Erythroblast (primary cell): ENCODE results near the gene HTT-AS.

ENCODE experiments used
- GATA1 ChIP-seq: IDR thresholded peaks from 2 replicates; pipeline ENCODE4 v1.6.1; 2011; ENCODE audit warnings: low read depth, mild to moderate bottlenecking, control low read depth, low read length, moderate library complexity
- POLR2A ChIP-seq: IDR thresholded peaks from 2 replicates; pipeline ENCODE4 v1.6.1; 2011; ENCODE audit warnings: mild to moderate bottlenecking, low read length

DNA sequence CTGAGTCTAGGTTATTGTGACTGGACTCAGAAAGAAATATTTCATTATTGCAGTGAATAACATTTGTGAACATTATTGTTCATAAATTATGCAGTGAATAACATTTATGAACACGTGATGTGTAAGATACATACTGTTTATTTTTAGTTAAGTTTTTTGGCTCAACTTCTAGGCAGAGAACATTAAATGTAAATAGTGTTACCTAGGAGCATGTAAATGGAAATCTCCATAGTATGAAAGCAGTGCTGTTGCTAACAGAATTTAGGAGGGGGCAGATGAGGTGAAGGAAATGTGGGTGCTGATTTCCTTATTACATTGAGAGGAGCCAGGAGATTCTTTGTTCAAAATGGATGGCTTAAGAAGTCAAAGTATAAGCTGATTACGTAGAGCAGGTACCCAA, 45.1 kb upstream of the HTT-AS start:
- TF ChIP-seq POLR2A: no peak
- no peak for TF ChIP-seq GATA1
